AG09309 (cell line): Measurements from ENCODE around the gene ADCY1.

Experiments used
- DNase-seq: peaks from one replicate; pipeline ENCODE4 v3.0.0-alpha.2; 2010; ENCODE audit warnings: low read depth
- H3K4me3 ChIP-seq: 2 replicates; pipeline ENCODE4 v1.5.1; 2011; ENCODE audit warnings: mild to moderate bottlenecking, low read depth, low read length, moderate library complexity; ENCODE audit not compliant: control insufficient read depth
- TF ChIP-seq, protein P1 (sequence below): IDR thresholded peaks from 2 replicates; pipeline ENCODE4 v1.5.1; 2011; ENCODE audit warnings: mild to moderate bottlenecking, low read depth, low read length, inconsistent platforms; ENCODE audit not compliant: insufficient read depth, control insufficient read depth; ENCODE audit errors: missing control alignments

ADCY1 gene

DNA sequence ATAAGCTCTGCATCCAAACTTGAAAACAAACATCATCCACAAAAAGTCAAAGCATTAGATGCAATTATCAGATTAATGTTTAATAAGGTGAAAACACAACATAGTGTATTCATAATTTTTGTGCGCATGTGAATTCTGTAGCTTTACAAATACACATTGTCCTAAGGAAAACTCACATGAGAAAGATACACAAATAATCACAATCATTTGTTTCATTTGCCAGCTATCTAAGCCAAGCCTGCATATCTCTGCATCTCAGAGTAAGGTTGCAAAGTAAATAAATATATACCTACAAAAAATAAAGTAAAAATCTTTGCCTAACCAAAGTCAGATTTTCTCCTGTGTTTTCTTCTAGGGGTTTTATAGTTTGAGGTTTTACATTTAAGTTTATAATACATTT is 57.4 kb downstream of the ADCY1 start:
- DNase-seq: no peak
- TF ChIP-seq, protein P1, sequence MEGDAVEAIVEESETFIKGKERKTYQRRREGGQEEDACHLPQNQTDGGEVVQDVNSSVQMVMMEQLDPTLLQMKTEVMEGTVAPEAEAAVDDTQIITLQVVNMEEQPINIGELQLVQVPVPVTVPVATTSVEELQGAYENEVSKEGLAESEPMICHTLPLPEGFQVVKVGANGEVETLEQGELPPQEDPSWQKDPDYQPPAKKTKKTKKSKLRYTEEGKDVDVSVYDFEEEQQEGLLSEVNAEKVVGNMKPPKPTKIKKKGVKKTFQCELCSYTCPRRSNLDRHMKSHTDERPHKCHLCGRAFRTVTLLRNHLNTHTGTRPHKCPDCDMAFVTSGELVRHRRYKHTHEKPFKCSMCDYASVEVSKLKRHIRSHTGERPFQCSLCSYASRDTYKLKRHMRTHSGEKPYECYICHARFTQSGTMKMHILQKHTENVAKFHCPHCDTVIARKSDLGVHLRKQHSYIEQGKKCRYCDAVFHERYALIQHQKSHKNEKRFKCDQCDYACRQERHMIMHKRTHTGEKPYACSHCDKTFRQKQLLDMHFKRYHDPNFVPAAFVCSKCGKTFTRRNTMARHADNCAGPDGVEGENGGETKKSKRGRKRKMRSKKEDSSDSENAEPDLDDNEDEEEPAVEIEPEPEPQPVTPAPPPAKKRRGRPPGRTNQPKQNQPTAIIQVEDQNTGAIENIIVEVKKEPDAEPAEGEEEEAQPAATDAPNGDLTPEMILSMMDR: no peak
- H3K4me3 ChIP-seq: no peak overlapping the region

DNA sequence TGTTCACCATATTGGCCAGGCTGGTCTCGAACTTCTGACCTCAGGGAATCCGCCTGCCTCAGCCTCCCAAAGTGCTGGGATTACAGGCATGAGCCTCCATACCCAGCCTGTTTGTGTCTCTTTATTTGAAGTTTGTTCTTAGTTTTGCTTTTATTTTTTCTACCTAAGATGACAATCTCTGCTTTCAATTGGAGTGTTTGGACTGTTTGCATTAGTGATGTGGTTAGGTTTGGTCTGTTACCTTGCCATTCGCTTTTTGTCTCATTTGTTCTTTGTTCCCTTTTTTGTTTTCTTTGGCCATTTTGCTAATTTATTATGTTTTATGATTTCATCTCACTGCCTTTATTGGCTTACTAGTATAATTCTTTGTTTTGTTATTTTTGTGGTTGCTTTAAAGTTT is 62.6 kb downstream of the ADCY1 start:
- DNase-seq: no peak
- no peak overlapping the region for H3K4me3 ChIP-seq
- TF ChIP-seq, protein P1: no peak

DNA sequence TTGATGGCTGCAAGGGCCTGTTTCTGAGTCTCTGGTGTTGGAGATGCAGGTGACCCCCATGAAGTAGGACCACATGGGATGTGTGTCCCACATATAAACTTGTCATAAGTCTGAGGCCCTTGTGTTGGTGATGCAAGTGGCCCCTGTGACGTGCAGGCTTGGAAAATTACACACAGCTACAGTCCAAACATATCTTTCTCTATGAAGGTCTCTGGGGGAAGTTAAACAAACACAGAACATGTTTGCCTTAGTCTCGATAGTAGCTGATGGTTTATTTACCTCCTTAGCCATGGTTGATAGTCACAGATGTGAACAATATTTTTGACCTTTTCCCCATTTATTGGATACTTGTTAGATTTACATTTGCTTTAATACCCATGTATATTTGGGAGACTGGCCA is 64.7 kb downstream of the ADCY1 start:
- H3K4me3 ChIP-seq: no peak overlapping the region
- no peak for DNase-seq
- TF ChIP-seq, protein P1: no peak

DNA sequence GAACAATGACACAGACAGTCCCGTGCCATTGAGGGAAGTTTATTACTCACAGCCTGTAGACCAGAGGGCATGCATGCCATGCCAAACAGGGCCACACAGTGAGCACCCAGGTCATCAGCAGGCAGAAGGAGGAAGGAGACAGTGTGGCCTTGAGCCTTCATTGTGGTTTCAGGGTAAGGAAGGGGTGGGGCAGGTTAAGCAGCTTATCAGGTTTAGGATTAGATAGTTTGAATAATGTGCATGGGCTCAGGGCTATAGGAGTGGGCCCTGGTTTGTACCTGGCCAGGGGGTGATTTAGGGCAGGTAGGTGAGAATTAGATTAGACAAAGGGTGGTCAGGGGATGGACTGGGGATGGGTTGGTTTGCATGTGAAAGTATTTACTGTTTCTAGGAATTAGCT is 67.9 kb downstream of the ADCY1 start:
- TF ChIP-seq, protein P1: no peak

DNA sequence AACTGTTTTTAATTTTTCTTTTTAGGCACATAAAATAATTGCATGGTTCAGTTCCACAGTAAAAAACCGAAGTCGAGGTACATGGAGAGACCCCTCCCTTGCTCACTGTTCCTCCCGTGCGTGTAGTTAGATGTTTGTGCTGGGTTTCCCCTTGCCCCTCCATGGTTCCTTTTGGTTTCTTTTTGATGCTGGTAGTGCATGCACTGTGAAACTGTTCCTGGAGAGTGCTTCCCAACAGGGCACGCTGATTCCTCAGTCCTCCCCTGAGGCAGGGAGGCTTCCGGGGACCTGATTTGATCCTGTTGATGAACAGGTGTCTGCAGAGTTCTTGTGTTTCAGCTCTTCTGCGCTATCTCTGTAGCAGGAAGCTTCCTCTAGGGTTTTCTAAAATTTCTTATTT is 69.5 kb downstream of the ADCY1 start:
- TF ChIP-seq, protein P1: no peak
- no peak for DNase-seq
- H3K4me3 ChIP-seq: no peak overlapping the region

More for the DNA sequence above, 67.9 kb downstream of the ADCY1 start:
- DNase-seq: no peak
- no peak overlapping the region for H3K4me3 ChIP-seq

DNA sequence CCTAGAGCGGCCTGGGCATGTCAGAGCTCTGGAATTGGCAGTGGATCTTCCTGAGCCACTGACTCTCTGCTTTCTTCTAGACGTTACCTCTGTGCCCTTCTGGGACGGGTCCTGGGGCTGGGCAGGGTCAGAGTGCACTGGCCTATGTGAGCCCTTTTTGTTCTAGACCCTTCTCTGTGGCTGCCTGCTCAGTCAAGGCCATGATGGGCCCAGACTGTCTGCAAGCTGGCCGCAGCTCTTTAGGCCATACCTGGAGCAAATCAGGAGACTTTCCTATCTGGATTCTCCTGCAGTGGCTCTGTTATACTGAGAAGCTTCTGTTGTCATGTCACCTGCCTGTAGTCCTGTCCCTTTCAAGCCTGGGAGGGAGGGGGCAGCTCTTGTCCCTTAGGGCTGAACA is 70.1 kb downstream of the ADCY1 start:
- TF ChIP-seq, protein P1: no peak
- H3K4me3 ChIP-seq: no peak overlapping the region
- DNase-seq: no peak
